EH (cell line): ENCODE measurements around the gene MLANA.

Experiments
- DNase-seq: peaks from one replicate; pipeline ENCODE4 v3.0.0-alpha.2; 2015; ENCODE audit warnings: low read depth

Gene MLANA

DNA sequence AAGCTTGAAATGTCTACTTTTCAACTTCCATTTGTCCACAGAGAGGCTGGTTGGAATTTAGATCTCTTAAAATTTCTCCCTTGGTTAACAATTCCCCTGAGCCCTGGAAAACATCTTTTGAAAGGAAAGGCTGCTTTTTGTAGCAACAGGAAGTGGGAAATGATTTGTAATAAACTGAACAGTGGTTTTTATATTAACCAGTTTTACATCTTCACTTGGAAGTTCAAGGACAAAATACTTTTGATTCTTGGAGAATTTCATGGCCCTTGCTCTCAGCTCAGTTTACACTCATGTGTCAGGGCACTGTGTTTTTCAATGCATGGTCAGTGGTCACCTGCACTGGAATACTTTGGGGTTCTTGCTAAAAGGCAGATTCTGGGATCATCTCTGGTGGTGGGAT is 9.9 kb downstream of the MLANA start:
- no peak for DNase-seq

DNA sequence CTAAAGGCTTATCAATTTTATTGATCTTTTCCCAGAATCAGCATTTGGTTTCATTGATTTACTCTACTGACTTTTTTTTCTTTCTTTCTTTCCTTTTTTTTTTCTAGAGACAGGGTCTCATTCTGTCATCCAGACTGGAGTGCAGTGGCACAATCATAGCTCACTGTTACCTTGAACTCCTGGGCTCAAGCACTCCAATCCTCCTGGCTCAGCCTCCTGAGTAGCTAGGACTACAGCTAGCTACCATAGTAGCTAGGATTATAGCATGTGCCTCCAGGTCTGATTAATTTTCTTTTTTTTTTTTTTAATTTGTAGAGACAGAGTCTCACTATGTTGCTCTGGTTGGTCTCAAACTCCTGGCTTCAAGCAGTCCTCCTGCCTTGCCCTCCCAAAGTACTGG is 11.7 kb downstream of the MLANA start:
- no peak for DNase-seq

DNA sequence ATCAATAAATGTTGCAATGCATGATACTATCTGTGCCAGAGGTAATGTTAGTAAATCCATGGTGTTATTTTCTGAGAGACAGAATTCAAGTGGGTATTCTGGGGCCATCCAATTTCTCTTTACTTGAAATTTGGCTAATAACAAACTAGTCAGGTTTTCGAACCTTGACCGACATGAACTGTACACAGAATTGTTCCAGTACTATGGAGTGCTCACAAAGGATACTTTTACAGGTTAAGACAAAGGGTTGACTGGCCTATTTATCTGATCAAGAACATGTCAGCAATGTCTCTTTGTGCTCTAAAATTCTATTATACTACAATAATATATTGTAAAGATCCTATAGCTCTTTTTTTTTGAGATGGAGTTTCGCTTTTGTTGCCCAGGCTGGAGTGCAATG is 18.2 kb downstream of the MLANA start:
- DNase-seq = no peak

DNA sequence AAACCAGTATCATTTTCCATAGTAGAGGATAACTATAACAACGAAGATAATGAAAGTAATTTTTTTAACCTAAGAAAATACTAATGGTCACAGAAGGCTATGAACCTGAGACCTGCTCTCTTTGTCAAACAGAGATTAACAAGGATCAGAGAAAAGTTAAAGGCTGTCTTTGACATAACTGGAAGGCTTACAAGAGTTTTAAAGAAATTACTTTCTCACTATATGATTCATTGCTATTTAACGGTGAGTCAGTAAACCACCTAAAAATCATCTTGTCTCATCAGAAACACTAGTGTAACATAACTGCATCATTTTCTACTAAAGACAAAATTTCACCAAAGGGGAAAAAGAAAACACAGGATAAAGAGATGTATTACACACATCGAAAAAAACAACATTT is 19.3 kb downstream of the MLANA start:
- DNase-seq = peak; percentile 36

DNA sequence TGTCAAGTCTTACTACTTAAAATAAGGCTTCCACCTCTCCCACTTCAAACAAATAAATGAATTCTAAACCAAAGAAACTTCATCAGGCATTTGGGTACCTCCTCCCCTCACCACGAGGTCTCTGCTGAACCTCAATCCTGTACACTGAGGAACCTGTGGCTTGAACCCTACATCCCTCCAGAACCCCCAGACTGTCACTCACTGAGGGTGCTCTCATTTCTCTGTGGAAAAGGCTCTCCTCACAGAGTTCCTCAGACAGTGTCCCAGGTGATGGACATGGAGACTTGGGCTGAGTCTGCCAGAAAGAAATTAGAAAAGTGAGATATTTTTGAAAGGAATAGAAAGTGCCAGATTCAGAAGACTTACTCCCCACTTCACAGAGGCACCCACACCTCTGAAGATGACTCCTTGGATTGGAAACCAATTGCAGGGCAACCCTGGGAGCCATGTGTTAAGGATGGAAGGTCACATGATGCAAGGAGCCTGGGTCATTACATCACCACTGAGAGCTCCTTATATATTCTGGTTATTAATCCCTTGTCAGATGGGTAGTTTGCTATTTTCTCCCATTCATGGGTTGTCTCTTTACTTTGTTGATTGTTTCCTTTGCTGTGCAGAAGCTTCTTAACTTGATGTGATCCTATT is 19.8 kb downstream of the MLANA start:
- peak; percentile 17 for DNase-seq

DNA sequence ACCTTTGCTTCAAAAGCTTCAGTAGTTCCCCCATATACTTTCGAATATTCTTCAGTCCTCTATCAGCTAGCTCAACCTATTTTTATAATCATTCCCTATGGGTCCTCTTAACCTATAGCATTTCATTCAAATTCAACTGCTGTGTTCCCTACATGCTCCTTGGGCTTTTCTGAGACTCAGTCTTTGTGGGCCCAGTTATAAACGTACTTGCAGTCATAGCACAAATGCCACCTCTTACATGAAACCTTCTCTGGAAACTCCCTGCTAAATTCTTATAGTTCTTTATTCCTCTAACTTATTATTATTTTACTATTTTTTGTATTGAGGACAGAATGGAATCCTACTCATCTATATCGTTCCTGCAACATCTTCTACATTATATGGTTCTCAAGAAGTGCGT is 24.7 kb downstream of the MLANA start:
- no peak for DNase-seq

DNA sequence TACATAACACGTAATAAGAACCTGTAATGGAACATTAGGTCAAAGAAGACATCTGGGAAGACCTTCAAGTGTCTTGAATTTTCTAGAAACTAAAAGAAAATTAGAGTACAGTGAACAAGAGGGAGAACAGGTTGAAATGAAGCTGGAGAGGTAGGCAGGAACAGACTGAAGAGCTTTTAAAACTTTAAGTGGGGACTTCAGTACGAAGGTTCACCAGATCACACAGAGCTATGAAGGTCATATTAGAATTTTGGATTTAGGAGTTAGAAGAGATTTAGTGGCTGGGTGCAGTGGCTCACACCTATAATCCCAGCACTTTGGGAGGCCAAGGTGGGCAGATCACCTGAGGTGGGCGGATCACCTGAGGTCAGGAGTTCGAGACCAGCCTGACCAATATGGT is 26.6 kb downstream of the MLANA start:
- DNase-seq = no peak

DNA sequence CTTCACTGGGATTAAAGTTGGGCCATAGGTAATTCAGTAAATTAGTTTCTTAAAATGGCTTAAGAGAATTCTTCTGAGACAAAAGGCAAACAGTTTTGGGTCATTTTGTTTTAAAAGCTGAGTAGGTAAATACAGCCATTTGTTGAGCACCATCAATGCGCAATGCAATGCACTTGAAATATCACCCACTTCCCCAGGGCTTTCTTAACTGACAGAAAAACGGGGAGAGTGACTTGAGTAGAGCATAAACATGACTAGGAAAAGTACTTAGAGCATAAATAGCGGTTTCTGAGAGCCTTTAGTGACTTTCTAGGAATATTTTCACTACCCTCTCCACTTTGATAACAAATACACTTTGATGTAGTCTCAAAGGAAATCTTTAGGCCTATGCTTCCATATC is 27.2 kb downstream of the MLANA start:
- DNase-seq = no peak

DNA sequence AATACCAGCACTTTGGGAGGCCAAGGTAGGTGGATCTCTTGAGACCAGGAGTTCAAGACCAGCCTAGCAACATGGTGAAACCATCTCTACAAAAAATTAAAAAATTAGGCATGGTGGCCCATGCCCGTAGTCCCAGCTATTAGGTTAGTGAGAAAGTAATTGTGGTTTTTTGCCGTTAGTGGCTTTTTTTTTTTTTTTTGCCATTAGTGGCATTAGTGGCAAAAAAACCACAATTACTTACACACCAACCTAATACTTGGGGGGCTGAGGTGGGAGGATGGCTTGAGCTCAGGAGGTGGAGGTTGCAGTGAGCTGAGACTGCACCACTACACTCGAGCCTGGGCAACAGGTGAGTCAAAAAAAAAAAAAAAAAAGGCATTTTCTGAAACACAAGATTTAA is 27.8 kb downstream of the MLANA start:
- no peak for DNase-seq

DNA sequence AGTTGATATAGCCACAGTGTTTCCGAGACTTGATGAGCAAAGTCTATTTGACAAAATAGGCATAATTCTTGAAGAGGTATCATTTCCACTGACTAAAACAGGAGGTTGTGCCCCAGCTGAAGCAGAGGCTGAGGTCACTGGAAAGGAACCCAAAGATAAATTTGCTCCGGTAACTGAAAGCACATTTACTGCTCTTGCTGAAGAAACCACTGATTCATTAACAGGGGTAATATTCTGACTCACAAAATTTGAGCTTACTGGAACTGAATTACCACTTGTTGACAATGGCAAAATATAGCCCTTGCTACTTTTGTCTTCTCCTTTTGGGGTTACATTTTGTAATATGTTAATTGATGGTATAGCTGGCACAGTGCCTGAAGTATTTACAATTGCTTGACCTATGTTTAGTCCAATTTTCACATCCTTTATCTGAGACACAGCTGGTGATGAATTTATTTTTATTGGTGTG is 30.2 kb downstream of the MLANA start:
- DNase-seq = peak; percentile 27

DNA sequence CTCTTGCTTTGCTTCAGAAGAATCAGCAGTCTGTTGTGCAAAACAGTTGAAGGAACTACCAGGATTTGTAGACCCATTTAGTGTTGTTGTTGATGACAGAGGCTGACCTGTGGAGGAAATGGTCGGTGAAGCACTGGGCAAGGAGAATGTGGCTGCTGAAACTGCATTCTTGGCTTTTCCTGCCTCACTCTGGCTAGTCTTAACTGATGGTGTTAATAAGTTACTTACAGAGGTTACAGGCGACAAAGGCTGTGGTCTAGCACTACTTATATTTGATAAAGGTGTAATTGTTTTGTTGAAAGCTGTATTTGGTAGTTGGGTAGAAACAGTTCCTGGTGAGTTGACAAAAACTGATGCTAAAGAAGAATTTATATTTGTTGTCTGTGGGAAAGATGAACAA is 31.5 kb downstream of the MLANA start:
- no peak for DNase-seq

DNA sequence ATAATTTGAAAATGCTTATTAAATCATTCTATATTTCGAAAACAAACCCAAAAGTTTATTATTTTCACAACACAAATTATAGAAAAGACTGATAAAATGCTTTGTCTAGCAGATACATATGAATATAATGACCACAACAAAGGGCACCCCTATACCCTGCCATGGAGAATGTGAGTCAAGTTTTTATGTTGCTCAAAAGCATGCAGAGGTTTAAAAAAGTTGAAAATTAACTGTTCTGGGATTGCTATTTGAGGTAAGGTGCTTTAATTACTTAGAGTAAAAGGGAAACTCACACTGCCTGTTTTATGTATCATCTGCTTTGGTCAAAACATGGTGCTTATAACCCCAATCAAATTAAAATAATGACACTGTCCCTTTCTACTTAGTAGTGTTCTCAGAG is 41.0 kb downstream of the MLANA start:
- DNase-seq = no peak

DNA sequence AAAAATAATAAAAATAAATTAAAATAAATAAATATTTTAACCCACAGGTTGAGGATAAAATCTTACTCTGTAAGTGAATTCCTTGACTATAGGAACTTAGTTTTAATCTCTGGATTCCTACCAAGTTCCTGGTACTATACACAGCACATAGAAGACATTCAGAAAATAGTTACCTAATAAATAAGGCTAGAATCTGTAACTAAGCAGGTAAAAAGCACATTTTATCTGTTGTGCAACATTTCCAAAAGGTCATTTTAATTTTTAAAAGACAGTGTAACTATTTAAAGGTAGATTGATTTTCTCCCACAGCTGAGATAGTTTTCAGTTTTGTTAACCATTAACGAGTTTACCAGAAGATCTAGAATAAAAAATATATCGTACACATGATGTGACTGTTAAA is 47.8 kb downstream of the MLANA start:
- no peak for DNase-seq

DNA sequence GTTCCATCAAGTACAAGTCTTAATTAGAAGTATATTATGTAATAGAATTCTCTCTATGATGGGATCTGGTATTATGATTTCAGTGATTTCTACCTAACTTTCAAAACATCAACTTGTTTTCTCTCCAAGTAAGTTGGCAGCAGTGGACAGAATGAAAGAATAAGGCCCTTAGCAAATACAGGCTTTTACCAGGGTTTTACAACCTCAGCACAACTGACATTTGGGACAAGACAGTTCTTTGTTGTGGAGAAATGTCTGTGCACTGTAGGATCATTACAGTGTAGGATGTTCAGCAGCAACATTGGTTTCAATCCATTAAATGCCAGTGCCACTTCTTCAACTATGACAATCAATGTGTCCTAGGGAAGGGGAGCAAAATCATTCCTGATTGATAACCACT is 48.8 kb downstream of the MLANA start:
- no peak for DNase-seq

DNA sequence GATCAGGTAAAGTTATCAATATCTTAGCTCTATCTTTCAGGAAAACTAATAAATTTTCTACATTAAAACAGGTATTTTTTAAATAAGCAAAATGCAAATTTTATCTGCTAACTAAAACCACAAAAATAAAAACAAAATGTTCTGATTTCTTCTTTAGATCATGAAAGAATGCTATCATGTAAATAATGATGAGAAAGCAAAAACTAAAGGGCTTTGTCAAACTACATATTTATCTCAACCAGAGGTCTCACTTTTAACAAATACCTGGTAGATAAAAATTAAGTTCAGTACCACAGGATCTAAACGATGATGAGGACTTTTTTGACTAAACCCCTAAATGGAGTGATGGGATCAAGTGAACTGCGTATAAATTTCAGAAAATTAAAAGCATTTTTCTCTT is 50.5 kb downstream of the MLANA start:
- DNase-seq = no peak

DNA sequence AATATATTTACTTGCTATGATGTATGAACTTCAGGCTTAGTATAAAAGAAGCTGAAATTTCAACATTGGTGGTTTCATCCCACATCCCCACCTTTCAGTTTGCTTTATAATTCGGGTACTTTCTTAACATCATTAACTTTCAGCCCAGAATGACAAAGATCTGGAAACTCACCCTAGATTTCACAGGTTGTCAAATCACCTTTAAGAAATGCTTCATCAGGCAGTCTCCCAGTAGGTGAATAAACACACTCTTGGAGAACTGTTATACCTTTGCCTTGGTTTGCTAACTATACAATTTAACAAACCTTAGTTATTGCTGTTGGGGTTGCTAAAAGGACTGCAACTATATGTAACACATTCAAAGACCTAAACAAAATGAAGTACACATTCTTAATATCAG is 54.4 kb downstream of the MLANA start:
- DNase-seq = no peak

DNA sequence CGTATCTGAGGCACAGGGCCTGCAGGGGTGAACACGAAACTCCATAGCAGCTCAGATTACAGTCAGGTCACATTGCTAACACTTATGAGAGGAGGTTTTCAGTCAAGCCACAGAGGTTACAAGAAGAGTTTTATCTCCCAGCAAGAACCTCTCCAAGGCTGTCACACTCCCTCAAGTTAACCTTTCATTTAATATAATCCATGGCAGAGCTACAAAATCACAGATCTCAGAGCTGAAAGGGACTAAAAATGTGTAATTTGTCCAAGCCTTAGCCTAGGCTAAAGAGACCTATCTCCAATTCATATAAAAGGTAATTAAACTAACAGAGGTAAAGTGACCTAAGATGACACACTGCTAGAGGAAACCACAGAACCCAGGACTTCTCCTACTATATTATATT is 57.2 kb downstream of the MLANA start:
- DNase-seq = no peak

DNA sequence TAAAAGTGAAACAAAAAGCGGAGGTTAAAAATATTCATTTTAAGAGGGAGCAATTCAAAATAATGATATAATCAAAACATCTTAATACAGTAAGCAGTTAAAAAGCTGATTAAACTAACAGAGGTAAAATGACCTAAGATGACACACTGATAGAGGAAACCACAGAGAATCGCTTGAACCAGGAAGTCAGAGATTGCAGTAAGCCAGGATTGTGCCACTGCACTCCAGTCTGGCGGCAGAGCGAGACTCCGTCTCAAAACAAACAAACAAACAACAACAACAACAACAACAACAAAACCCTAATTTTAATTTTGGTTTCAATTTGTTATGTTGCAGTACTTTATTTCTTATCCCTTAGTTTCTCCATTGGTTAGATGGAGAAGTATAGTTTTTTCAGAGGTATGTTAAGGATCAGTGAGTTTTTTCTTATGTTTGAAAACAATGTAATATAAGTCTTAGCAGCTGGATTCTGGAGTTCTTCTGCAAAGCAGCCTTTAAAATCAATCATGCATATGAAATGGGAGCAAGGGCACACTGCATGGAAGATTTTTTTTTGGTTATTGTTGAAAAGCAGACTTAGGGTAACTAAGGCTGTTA is 58.5 kb downstream of the MLANA start:
- DNase-seq = peak; percentile 31

DNA sequence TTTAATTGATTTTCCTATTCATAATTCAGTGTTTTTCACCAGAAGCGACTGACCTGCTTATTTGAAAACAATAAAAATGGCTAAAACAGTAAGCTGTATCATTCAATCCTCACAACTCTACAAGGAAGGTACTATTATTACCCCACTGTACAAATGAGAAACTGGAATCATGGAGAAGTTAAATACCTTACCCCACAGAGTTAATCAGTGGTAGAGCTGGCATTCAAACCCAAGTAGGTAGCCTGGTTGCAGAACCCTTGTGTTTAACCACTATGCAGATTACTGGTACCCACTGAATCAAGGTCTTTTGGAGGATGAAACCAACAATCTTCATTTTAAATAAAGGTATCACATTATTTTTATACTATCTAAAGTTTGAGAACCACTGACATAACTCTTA is 59.6 kb downstream of the MLANA start:
- DNase-seq = no peak

DNA sequence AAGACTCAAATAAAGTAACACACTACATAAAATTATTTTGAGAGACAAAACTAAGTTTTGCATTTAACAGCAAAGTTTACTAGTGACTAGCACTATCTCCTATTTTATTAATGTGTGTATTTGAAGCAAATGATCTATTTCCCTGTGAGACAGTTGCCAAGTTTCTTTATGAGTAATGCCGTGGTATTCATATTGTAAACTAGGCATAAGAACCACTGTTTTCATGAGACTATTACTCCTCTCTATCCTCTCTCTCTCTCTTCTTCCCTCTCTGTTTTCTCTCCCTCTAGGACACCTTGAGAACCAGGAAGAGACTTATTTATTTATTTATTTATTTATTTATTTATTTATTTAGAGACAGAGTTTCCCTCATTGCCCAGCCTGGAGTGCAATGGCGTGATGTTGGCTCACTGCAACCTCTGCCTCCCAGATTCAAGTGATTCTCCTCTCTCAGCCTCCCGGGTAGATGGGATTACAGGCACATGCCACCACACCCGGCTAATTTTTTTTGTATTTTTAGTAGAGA is 61.1 kb downstream of the MLANA start:
- peak; percentile 76 for DNase-seq

DNA sequence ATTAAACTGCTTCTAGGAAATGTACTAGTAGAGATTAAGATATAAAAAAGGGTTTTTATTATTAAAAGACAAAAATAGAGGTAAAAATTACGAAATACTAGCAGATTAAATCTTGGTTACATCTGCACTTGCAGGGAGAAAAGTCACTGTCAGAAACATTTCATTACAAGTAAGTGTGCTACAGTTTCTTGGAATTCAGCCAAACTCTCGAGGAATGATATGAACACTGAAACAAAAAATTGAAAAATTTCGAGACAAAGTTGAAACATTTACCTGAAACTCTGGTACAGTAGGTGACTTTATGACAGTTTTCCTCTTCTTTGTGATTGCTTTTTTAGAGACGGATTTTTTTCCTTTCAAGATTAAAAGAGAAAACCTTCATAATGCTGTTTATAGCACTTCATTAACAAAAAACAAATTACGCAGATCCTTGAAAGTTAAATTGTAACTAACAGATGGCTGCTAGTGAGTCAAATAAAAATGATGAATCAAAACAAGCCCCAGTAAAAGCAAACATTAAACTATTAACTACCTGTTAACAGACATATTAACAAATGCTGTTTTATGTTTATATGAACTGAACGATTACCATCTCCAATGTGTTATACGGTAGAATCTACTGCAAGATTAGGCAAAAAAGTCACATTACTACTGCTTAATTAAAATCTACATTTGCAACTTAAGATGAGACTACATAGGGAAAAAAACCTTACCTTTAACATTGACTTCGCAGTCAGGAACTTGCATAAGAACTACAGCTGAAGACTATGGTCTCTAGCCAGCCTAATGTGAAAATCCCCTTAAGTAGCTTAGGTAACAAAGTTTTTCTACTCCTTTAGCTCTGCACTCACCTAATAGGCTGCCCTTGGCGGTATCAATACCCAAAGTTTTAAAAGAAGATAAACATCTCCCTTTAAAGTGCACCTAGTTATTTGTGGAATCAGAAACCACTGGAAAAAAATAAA is 63.3 kb downstream of the MLANA start:
- DNase-seq = peak; percentile 16

DNA sequence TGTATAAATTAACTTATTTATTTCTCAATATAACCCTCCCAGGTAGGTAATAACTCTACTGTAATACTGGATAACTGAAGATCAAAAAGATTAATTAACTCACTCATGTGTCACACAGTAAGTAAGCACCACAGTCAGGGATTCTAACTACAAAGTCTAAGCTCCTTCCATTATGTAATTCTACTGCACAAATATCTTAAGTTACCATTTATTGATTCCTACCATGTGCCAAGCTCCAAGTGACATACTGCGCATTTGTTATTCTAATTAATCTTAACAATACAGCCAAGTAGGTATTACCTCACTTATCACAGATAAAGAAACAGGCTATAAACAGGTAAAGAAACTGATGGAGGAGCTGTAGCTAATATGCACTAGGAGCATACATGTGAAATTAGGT is 66.5 kb downstream of the MLANA start:
- DNase-seq = no peak

DNA sequence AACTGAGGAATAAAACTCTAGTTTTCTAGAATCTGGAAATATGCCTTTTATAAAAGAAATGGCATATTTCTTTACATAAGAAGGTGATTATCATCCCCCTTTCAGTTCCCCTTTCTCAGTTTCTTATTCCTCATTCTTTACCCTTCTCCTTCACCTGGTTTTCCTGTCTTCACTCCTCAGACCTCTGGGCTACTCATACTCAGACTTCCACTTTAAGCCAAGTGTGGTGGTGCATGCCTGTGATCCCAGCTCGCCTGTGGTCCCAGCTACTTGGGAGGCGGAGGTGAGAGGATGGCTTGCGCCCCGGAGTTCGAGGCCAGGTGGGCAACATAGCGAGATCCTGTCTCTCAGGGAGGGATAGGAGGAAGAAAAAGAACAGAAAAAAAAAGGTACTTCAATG is 67.6 kb downstream of the MLANA start:
- DNase-seq = no peak
